H1 (cell line): ENCODE measurements around the gene FARSB. TPM values are rescaled to one million over a fixed set of nuclear protein-coding genes. Genes with fewer than 3 reads are reported as not detected.

Source experiments
- CTCF ChIA-PET: fragments of 300-600 bp; sonication (Branson Sonifier 250); formaldehyde crosslinking; loops from one replicate; lab custom pipeline; 2021; ENCODE audit not compliant: partially characterized antibody; lab: Charles Lee
- POLR2A ChIA-PET: fragments of 300-600 bp; sonication (Branson Sonifier 250); formaldehyde crosslinking; loops from one replicate; lab custom pipeline; 2021; ENCODE audit warnings: inconsistent platforms; ENCODE audit not compliant: partially characterized antibody; lab: Charles Lee
- DNase-seq, 2 experiments: peaks; one replicate each; pipeline versions ENCODE4 v3.0.0 to v3.0.0-alpha.2; 2010 to 2022; ENCODE audit warnings: low spot score in 2 of 2, low read depth in 1 of 2, mixed read lengths in 1 of 2
- FAIRE-seq: peaks from 2 replicates; lab custom pipeline; 2011; peaks lifted over from hg19 to GRCh38; lab: Jason Lieb, UNC
- H2AFZ ChIP-seq: 2 replicates; pipeline ENCODE4 v1.8.1; 2012; ENCODE audit warnings: low read length, inconsistent platforms
- H2AK5ac ChIP-seq: 2 replicates; pipeline ENCODE4 v1.6.1; 2013; ENCODE audit warnings: low read depth, low read length
- H2BK120ac ChIP-seq: replicated peaks from 2 replicates; pipeline ENCODE3; 2013; ENCODE audit warnings: low read depth, low read length, inconsistent platforms
- H2BK12ac ChIP-seq: 2 replicates; pipeline ENCODE4 v1.6.1; 2013; ENCODE audit warnings: low read depth, low read length
- H2BK15ac ChIP-seq: 2 replicates; pipeline ENCODE4 v1.6.1; 2013; ENCODE audit warnings: low read length
- H2BK20ac ChIP-seq: 2 replicates; pipeline ENCODE4 v1.6.1; 2013; ENCODE audit warnings: low read length
- H2BK5ac ChIP-seq: 2 replicates; pipeline ENCODE4 v1.6.1; 2013; ENCODE audit warnings: low read depth, low read length
- H3K14ac ChIP-seq: 2 replicates; pipeline ENCODE4 v1.6.1; 2013; ENCODE audit warnings: inconsistent platforms; ENCODE audit not compliant: insufficient read length
- H3K18ac ChIP-seq: 2 replicates; pipeline ENCODE4 v1.6.1; 2013; ENCODE audit warnings: low read length; ENCODE audit errors: extremely low read depth
- H3K23ac ChIP-seq: 2 replicates; pipeline ENCODE4 v1.6.1; 2013; ENCODE audit warnings: inconsistent platforms; ENCODE audit not compliant: insufficient read length
- H3K23me2 ChIP-seq: 2 replicates; pipeline ENCODE4 v1.6.1; 2013; ENCODE audit warnings: low read depth, low read length
- H3K27ac ChIP-seq: 2 replicates; pipeline ENCODE4 v1.6.1; 2011; ENCODE audit warnings: low read depth, low read length, inconsistent platforms
- H3K27me3 ChIP-seq, 4 experiments: replicated peaks in 1 of 4; 1 replicate in 1 of 4; 2 replicates in 3 of 4; pipeline versions ENCODE4 v1.6.1 to v1.8.1; 2011 to 2013; ENCODE audit warnings: low read length in 3 of 4, mild to moderate bottlenecking in 3 of 4, inconsistent platforms in 2 of 4, mixed read lengths in 2 of 4, moderate library complexity in 1 of 4; ENCODE audit not compliant: control insufficient read depth in 3 of 4, insufficient read depth in 3 of 4; ENCODE audit errors: extremely low read depth in 1 of 4
- H3K36me3 ChIP-seq, 4 experiments: 2 replicates each; pipeline versions ENCODE4 v1.6.1 to v1.8.1; 2011 to 2013; ENCODE audit warnings: mild to moderate bottlenecking in 4 of 4, low read length in 3 of 4, moderate library complexity in 2 of 4, control low read depth in 1 of 4, inconsistent platforms in 1 of 4; ENCODE audit not compliant: insufficient read depth in 4 of 4, control insufficient read depth in 2 of 4
- H3K4ac ChIP-seq: replicated peaks from 2 replicates; pipeline ENCODE3; 2013; ENCODE audit warnings: low read length, low read depth, mixed read lengths, inconsistent platforms; ENCODE audit not compliant: insufficient read length
- H3K4me1 ChIP-seq, 4 experiments: replicated peaks in 1 of 4; 1 replicate in 1 of 4; 2 replicates in 3 of 4; pipeline versions ENCODE4 v1.6.1 to v1.8.1; 2011 to 2013; ENCODE audit warnings: low read length in 3 of 4, inconsistent platforms in 2 of 4, mixed read lengths in 1 of 4; ENCODE audit not compliant: insufficient read depth in 4 of 4, control insufficient read depth in 3 of 4
- H3K4me2 ChIP-seq, 2 experiments: 2 replicates each; pipeline versions ENCODE4 v1.6.1 to v1.8.1; 2011 to 2013; ENCODE audit warnings: low read depth in 2 of 2, low read length in 2 of 2, control low read depth in 1 of 2, inconsistent platforms in 1 of 2, mild to moderate bottlenecking in 1 of 2; ENCODE audit not compliant: insufficient read depth in 1 of 2
- H3K4me3 ChIP-seq, 4 experiments: fragments of 200-600, 300-600 bp in 1 of 4; sonication (generic), shearing (Covaris generic), sonication (Bioruptor Twin) in 1 of 4; 2 replicates each; pipeline versions ENCODE4 v1.5.1 to v1.8.1; 2011 to 2016; ENCODE audit warnings: low read length in 4 of 4, low read depth in 3 of 4, control low read depth in 2 of 4, inconsistent platforms in 2 of 4, mild to moderate bottlenecking in 2 of 4, mixed read lengths in 1 of 4, moderate library complexity in 1 of 4; ENCODE audit not compliant: insufficient read depth in 2 of 4; ENCODE audit errors: extremely low read depth in 1 of 4
- H3K56ac ChIP-seq: replicated peaks from 2 replicates; pipeline ENCODE3; 2013; ENCODE audit warnings: low read depth, mild to moderate bottlenecking, mixed read lengths, low read length, inconsistent platforms; ENCODE audit not compliant: insufficient read length
- H3K79me1 ChIP-seq: 2 replicates; pipeline ENCODE4 v1.6.1; 2013; ENCODE audit warnings: low read depth, low read length, control low read depth
- H3K79me2 ChIP-seq, 2 experiments: 2 replicates each; pipeline versions ENCODE4 v1.6.1 to v1.8.1; 2012 to 2013; ENCODE audit warnings: low read length in 2 of 2, mild to moderate bottlenecking in 2 of 2, inconsistent platforms in 1 of 2; ENCODE audit not compliant: insufficient read depth in 2 of 2, control insufficient read depth in 1 of 2
- H3K9ac ChIP-seq, 4 experiments: replicated peaks in 1 of 4; 1 replicate in 1 of 4; 2 replicates in 3 of 4; pipeline versions ENCODE4 v1.6.1 to v1.8.1; 2011 to 2013; ENCODE audit warnings: low read depth in 3 of 4, low read length in 3 of 4, control low read depth in 2 of 4, mild to moderate bottlenecking in 2 of 4, moderate library complexity in 2 of 4, inconsistent platforms in 1 of 4; ENCODE audit errors: extremely low read depth in 1 of 4
- H3K9me3 ChIP-seq, 2 experiments: 2 replicates each; pipeline versions ENCODE4 v1.6.1 to v1.8.1; 2012 to 2013; ENCODE audit warnings: mild to moderate bottlenecking in 2 of 2, moderate library complexity in 2 of 2, control low read depth in 1 of 2, inconsistent platforms in 1 of 2, low read depth in 1 of 2, low read length in 1 of 2, mixed read lengths in 1 of 2; ENCODE audit not compliant: insufficient read depth in 2 of 2
- H4K20me1 ChIP-seq, 2 experiments: replicated peaks in 1 of 2; 2 replicates each; pipeline versions ENCODE3 to v1.8.1; 2011 to 2013; ENCODE audit warnings: inconsistent platforms in 2 of 2, low read length in 2 of 2, mild to moderate bottlenecking in 1 of 2; ENCODE audit not compliant: insufficient read depth in 2 of 2, control insufficient read depth in 1 of 2
- H4K5ac ChIP-seq: 2 replicates; pipeline ENCODE4 v1.6.1; 2013; ENCODE audit warnings: low read length, low read depth, mixed read lengths, inconsistent platforms; ENCODE audit not compliant: insufficient read length
- H4K8ac ChIP-seq: 2 replicates; pipeline ENCODE4 v1.8.0; 2013; ENCODE audit warnings: mild to moderate bottlenecking, moderate library complexity, low read length, inconsistent platforms; ENCODE audit not compliant: insufficient read depth; ENCODE audit errors: extremely low read depth
- H4K91ac ChIP-seq: replicated peaks from 2 replicates; pipeline ENCODE3; 2013; ENCODE audit warnings: low read length, mixed read lengths, inconsistent platforms; ENCODE audit not compliant: insufficient read length
- CHD2 ChIP-seq: IDR thresholded peaks from 2 replicates; pipeline ENCODE4 v1.6.1; 2012; ENCODE audit warnings: low read length, improper control_type of control experiment
- FOSL1 ChIP-seq: IDR thresholded peaks from 2 replicates; pipeline ENCODE4 v1.6.1; 2011; ENCODE audit warnings: mild to moderate bottlenecking, low read depth, low read length, moderate library complexity; ENCODE audit not compliant: insufficient read depth
- PHF8 ChIP-seq: fragments of 200-600 bp; sonication (generic); conservative IDR thresholded peaks from 2 replicates; pipeline ENCODE4 v1.7.1; 2012; ENCODE audit warnings: low read depth, mild to moderate bottlenecking, inconsistent platforms, low read length, moderate library complexity
- POLR2A ChIP-seq, 2 experiments: IDR thresholded peaks; 1 replicate in 1 of 2; 2 replicates in 1 of 2; pipeline ENCODE4 v1.6.1; 2011; ENCODE audit warnings: low read depth in 2 of 2, low read length in 2 of 2, mild to moderate bottlenecking in 2 of 2; ENCODE audit errors: control extremely low read depth in 1 of 2
- ZNF274 ChIP-seq: IDR thresholded peaks from 2 replicates; pipeline ENCODE4 v1.7.0; 2012; ENCODE audit warnings: low read length, borderline replicate concordance; ENCODE audit errors: extremely low read depth
- WGBS, 2 experiments: shearing (Covaris generic) in 1 of 2; methylation state at CpG; one replicate each; pipeline versions ENCODE4 v1.1.6 to v1.1.7; 2013 to 2015; ENCODE audit warnings: low lambda C conversion rate in 2 of 2, mixed read lengths in 2 of 2, inconsistent platforms in 1 of 2, low coverage in 1 of 2, missing lambda C conversion rate in 1 of 2; ENCODE audit not compliant: insufficient replicate concordance in 2 of 2, insufficient coverage in 1 of 2, insufficient read length in 1 of 2; ENCODE audit errors: extremely low coverage in 1 of 2, missing lambda C conversion rate in 1 of 2; 5-methylcytosine and 5-hydroxymethylcytosine counted together
- polyA plus RNA-seq, 7 experiments: library from polyadenylated mRNA; depleted of rRNA in 3 of 7; stranded (reverse) in 5 of 7; unstranded in 2 of 7; fragments of >200 nt in 5 of 7; fragments of 200-250 nt in 2 of 7; gene quantifications; 1 replicate in 5 of 7; 2 replicates in 1 of 7; 4 replicates in 1 of 7; pipeline versions ENCODE4 v1.2.1 to v1.2.3, GENCODE V29; 2011 to 2013; ENCODE audit warnings: missing spikeins in 2 of 7, mixed read lengths in 2 of 7
- total RNA-seq: library from RNA; stranded (reverse); fragmentation: NEBNext Ultra II Directional; extraction: Animal tissue kit (Norgen Biotek cat#: 25700); gene quantifications from 2 replicates; pipeline ENCODE4 v1.2.1, GENCODE V29; 2021

Gene FARSB
- total and polyA plus RNA-seq, 2 of the 8 experiments (the other 6 are each of a cell fraction or from before 2014, with no cell fraction given), result 21.0 to 37.9 TPM

DNA sequence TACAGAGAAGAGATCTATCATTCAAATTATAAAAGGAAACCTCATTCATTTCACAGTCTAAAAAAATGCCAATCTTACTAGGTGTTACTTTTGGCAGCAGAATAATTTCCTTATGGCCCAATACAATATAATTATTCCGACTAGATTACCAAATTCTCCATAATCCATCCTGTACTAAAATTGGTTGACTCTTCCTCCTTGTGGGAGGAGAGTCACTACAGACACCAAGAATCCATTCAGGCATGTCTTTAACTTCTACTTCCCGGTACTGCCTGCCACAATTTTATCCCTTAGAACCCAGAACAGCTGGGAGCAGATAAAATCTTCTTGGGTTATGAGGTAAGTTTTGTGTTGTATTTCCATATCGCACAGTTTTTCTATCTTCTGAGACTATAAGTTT is 9.9 kb downstream of the FARSB start:
- peaks cover 3 to 4% of the 10 kb centered on the region in 2 experiments for H4K20me1 ChIP-seq
- H3K27me3 ChIP-seq, result no peaks in the 10 kb centered on the region
- no peak overlapping the region for H2BK120ac ChIP-seq
- no peak overlapping the region for H3K27ac ChIP-seq
- DNase-seq (no peak), FAIRE-seq (no peak)
- H3K4me3 ChIP-seq, result no peak overlapping the region
- 90% methylated on average over 3 of the region's 3 CpGs; no CpG with 5 or more reads in 1 of the 2 experiments for WGBS, 2 experiments
- H3K79me1 ChIP-seq, result peaks cover 2% of the 10 kb centered on the region; the same call in 1 of the 2 replicates
- TF ChIP-seq PHF8 (no peak), FOSL1 (no peak), CHD2 (no peak), POLR2A (IDR thresholded peaks at IDR 0.05; ENCODE audit: control extremely low read depth in 1 of 2, low read depth in 2 of 2, low read length in 2 of 2) (no peak), ZNF274 (no peak)
- H3K36me3 ChIP-seq, result peaks cover 0 to 34% (median 10%) of the 10 kb centered on the region in 4 experiments; a peak in 6 of 8 replicates
- ChIA-PET POLR2A (no interaction called here), CTCF (interaction anchor here (1.6 kb wide), 1 partner anchor 44 kb away, joined by 3 read pairs; no protein-coding TSS in a partner anchor)
- no peak overlapping the region for H3K56ac ChIP-seq
- H3K79me2 ChIP-seq, result peaks cover 0 to 21% of the 10 kb centered on the region in 2 experiments; a peak in 2 of 4 replicates
- H2BK12ac ChIP-seq, result no peak overlapping the region
- H3K18ac ChIP-seq, result no peak overlapping the region
- H3K4ac ChIP-seq, result no peak overlapping the region
- H3K4me2 ChIP-seq, result no peak overlapping the region
- H4K8ac ChIP-seq, result no peak overlapping the region
- no peak overlapping the region for H3K23ac ChIP-seq
- no peaks in the 10 kb centered on the region for H3K23me2 ChIP-seq
- H3K14ac ChIP-seq, result no peak overlapping the region
- H2BK20ac ChIP-seq, result no peak overlapping the region
- no peak overlapping the region for H2BK5ac ChIP-seq
- H3K9me3 ChIP-seq, result no peaks in the 10 kb centered on the region
- H2AFZ ChIP-seq, result no peak overlapping the region
- H2AK5ac ChIP-seq, result no peak overlapping the region
- H4K91ac ChIP-seq, result no peak overlapping the region
- no peaks in the 10 kb centered on the region for H3K4me1 ChIP-seq
- no peak overlapping the region for H2BK15ac ChIP-seq
- H3K9ac ChIP-seq, result no peak overlapping the region
- no peak overlapping the region for H4K5ac ChIP-seq
